HG02798 (cell line): Measurements from ENCODE around the gene ROBO1.

ENCODE experiments used
- ATAC-seq: cut with Tn5 transposase; IDR thresholded peaks from one replicate; pipeline ENCODE4 v1.9.1; 2021; ENCODE audit warnings: mild to moderate bottlenecking; ENCODE audit not compliant: unreplicated experiment, poor library complexity

Gene ROBO1

GRCh38 chr3:79392479-79392878, 375.3 kb downstream of the ROBO1 start:
- no peak for ATAC-seq

GRCh38 chr3:79390352-79390751, 377.4 kb downstream of the ROBO1 start:
- ATAC-seq, result no peak

- no peak for ATAC-seq
Measured at GRCh38 chr3:79385211-79385610, 382.6 kb downstream of the ROBO1 start.

GRCh38 chr3:79383402-79384012, 384.3 kb downstream of the ROBO1 start:
- ATAC-seq, result no peak

- ATAC-seq, result no peak
Measured at GRCh38 chr3:79380581-79380980, 387.2 kb downstream of the ROBO1 start.

GRCh38 chr3:79378064-79378463, 389.7 kb downstream of the ROBO1 start:
- no peak for ATAC-seq

GRCh38 chr3:79369306-79369705, 398.5 kb downstream of the ROBO1 start:
- no peak for ATAC-seq

- no peak for ATAC-seq
Measured at GRCh38 chr3:79368403-79368802, 399.4 kb downstream of the ROBO1 start.

GRCh38 chr3:79367803-79368202, 400.0 kb downstream of the ROBO1 start:
- ATAC-seq, result no peak

- ATAC-seq, result no peak
Measured at GRCh38 chr3:79367066-79367465, 400.7 kb downstream of the ROBO1 start.

- no peak for ATAC-seq
Measured at GRCh38 chr3:79366414-79366813, 401.4 kb downstream of the ROBO1 start.

GRCh38 chr3:79364784-79365183, 403.0 kb downstream of the ROBO1 start:
- ATAC-seq, result no peak

GRCh38 chr3:79362571-79363270, 405.1 kb downstream of the ROBO1 start:
- ATAC-seq, result no peak

- ATAC-seq, result peak; percentile 62
Measured at GRCh38 chr3:79361748-79362378, 405.9 kb downstream of the ROBO1 start.

GRCh38 chr3:79358327-79358726, 409.5 kb downstream of the ROBO1 start:
- ATAC-seq, result no peak

- ATAC-seq, result no peak
Measured at GRCh38 chr3:79354179-79354688, 413.6 kb downstream of the ROBO1 start.

GRCh38 chr3:79351699-79352098, 416.1 kb downstream of the ROBO1 start:
- ATAC-seq, result no peak

- ATAC-seq, result no peak
Measured at GRCh38 chr3:79344876-79345871, 422.6 kb downstream of the ROBO1 start.

GRCh38 chr3:79341961-79342360, 425.8 kb downstream of the ROBO1 start:
- ATAC-seq, result no peak

- ATAC-seq, result no peak
Measured at GRCh38 chr3:79339846-79340245, 428.0 kb downstream of the ROBO1 start.
